Measurements from ENCODE around the gene GSDME. TPM values are rescaled to one million over a fixed set of nuclear protein-coding genes. Genes with fewer than 3 reads are reported as not detected.

GSDME gene
- total RNA-seq, 1 donor from 2014 or later = 27.7 TPM

GRCh38 chr7:24764972-24765744, 7.9 kb upstream of the GSDME start:
- Histone ChIP-seq H3K4me3 (ENCODE audit: insufficient read depth, low read depth, low read length) (no peak overlapping the region), H3K27ac (ENCODE audit: low read depth, low read length) (no peak overlapping the region), H3K9ac (ENCODE audit: low read length) (no peak overlapping the region), H3K4me2 (ENCODE audit: low read length) (no peak overlapping the region), H2AFZ (ENCODE audit: low read depth, low read length) (no peak overlapping the region), H3K4me1 (ENCODE audit: insufficient read depth, low read length) (no peaks in the 10 kb centered on the region), H3K36me3 (ENCODE audit: insufficient read depth, low read length) (no peaks in the 10 kb centered on the region), H3K9me3 (ENCODE audit: insufficient read depth, low read depth, low read length) (no peaks in the 10 kb centered on the region), H3K79me2 (ENCODE audit: insufficient read depth, low read length) (no peaks in the 10 kb centered on the region), H4K20me1 (ENCODE audit: insufficient read depth, low read length) (no peaks in the 10 kb centered on the region), H3K27me3 (ENCODE audit: insufficient read depth, low read length) (no peaks in the 10 kb centered on the region)
- TF ChIP-seq EZH2 (IDR thresholded peaks at IDR 0.05; ENCODE audit: insufficient read depth, low read length) (no peak), CTCF (IDR thresholded peaks at IDR 0.05; ENCODE audit: insufficient read depth, low read depth, low read length) (no peak)
- DNase-seq (ENCODE audit: low read depth) (no peak), FAIRE-seq (no peak)
- H3K4me3 Mint-ChIP-seq (ENCODE audit: unreplicated experiment) = no peak overlapping the region
- no peaks in the 10 kb centered on the region for H3K9me3 Mint-ChIP-seq (ENCODE audit: unreplicated experiment)
- no peak overlapping the region for H3K27ac Mint-ChIP-seq (ENCODE audit: unreplicated experiment)
- H3K27me3 Mint-ChIP-seq (ENCODE audit: low read depth, unreplicated experiment) = peaks cover 2% of the 10 kb centered on the region
- H3K4me1 Mint-ChIP-seq (ENCODE audit: low read depth, unreplicated experiment) = peaks cover 2% of the 10 kb centered on the region
- no peaks in the 10 kb centered on the region for H3K36me3 Mint-ChIP-seq (ENCODE audit: low read depth, unreplicated experiment)

DNA sequence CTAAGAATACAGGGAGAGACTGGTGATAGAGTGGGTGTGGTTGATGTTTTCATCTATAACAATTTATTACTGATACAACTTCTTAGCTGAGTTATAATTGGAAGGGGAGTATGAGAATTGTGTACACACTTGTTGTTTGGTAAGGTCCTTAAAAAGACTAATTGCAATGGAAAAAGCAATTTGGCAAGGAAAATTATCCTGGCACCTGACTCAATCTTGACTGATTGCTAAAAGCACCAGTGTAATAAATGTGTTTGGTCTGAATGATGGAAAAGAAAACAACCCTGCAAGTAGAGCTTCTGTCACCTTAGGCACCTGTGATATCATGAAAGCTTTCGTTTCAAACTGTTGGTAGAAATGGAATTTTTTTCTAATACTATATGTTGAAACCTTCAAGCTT, 6.7 kb upstream of the GSDME start:
- no peaks in the 10 kb centered on the region for H3K4me1 ChIP-seq (ENCODE audit: insufficient read depth, low read length)
- Mint-ChIP-seq H3K27me3 (ENCODE audit: low read depth, unreplicated experiment) (peaks cover 1% of the 10 kb centered on the region), H3K4me3 (ENCODE audit: unreplicated experiment) (no peak overlapping the region), H3K36me3 (ENCODE audit: low read depth, unreplicated experiment) (no peaks in the 10 kb centered on the region), H3K4me1 (ENCODE audit: low read depth, unreplicated experiment) (peaks cover 2% of the 10 kb centered on the region), H3K27ac (ENCODE audit: unreplicated experiment) (no peak overlapping the region), H3K9me3 (ENCODE audit: unreplicated experiment) (no peaks in the 10 kb centered on the region)
- H3K79me2 ChIP-seq (ENCODE audit: insufficient read depth, low read length) = no peaks in the 10 kb centered on the region
- H3K36me3 ChIP-seq (ENCODE audit: insufficient read depth, low read length) = no peaks in the 10 kb centered on the region
- no peaks in the 10 kb centered on the region for H3K9me3 ChIP-seq (ENCODE audit: insufficient read depth, low read depth, low read length)
- H3K27me3 ChIP-seq (ENCODE audit: insufficient read depth, low read length) = no peaks in the 10 kb centered on the region
- H3K4me2 ChIP-seq (ENCODE audit: low read length) = no peak overlapping the region
- H4K20me1 ChIP-seq (ENCODE audit: insufficient read depth, low read length) = no peaks in the 10 kb centered on the region
- no peak for DNase-seq (ENCODE audit: low read depth)
- H3K9ac ChIP-seq (ENCODE audit: low read length) = no peak overlapping the region
- H3K27ac ChIP-seq (ENCODE audit: low read depth, low read length) = no peak overlapping the region
- no peak overlapping the region for H3K4me3 ChIP-seq (ENCODE audit: insufficient read depth, low read depth, low read length)
- H2AFZ ChIP-seq (ENCODE audit: low read depth, low read length) = no peak overlapping the region
- TF ChIP-seq CTCF (IDR thresholded peaks at IDR 0.05; ENCODE audit: insufficient read depth, low read depth, low read length) = no peak
- no peak for TF ChIP-seq EZH2 (IDR thresholded peaks at IDR 0.05; ENCODE audit: insufficient read depth, low read length)
- no peak for FAIRE-seq

GRCh38 chr7:24763303-24763901, 6.1 kb upstream of the GSDME start:
- Histone ChIP-seq H3K9ac (ENCODE audit: low read length) (no peak overlapping the region), H3K4me1 (ENCODE audit: insufficient read depth, low read length) (no peaks in the 10 kb centered on the region), H3K4me2 (ENCODE audit: low read length) (no peak overlapping the region), H3K79me2 (ENCODE audit: insufficient read depth, low read length) (no peaks in the 10 kb centered on the region), H2AFZ (ENCODE audit: low read depth, low read length) (no peak overlapping the region), H3K27ac (ENCODE audit: low read depth, low read length) (no peak overlapping the region), H3K36me3 (ENCODE audit: insufficient read depth, low read length) (no peaks in the 10 kb centered on the region), H3K4me3 (ENCODE audit: insufficient read depth, low read depth, low read length) (no peak overlapping the region), H4K20me1 (ENCODE audit: insufficient read depth, low read length) (no peaks in the 10 kb centered on the region), H3K9me3 (ENCODE audit: insufficient read depth, low read depth, low read length) (no peaks in the 10 kb centered on the region), H3K27me3 (ENCODE audit: insufficient read depth, low read length) (no peaks in the 10 kb centered on the region)
- Mint-ChIP-seq H3K4me1 (ENCODE audit: low read depth, unreplicated experiment) (no peaks in the 10 kb centered on the region), H3K27me3 (ENCODE audit: low read depth, unreplicated experiment) (peaks cover 1% of the 10 kb centered on the region), H3K4me3 (ENCODE audit: unreplicated experiment) (no peak overlapping the region), H3K36me3 (ENCODE audit: low read depth, unreplicated experiment) (no peaks in the 10 kb centered on the region), H3K9me3 (ENCODE audit: unreplicated experiment) (no peaks in the 10 kb centered on the region), H3K27ac (ENCODE audit: unreplicated experiment) (no peak overlapping the region)
- DNase-seq (ENCODE audit: low read depth) (no peak), FAIRE-seq (no peak)
- no peak for TF ChIP-seq CTCF (IDR thresholded peaks at IDR 0.05; ENCODE audit: insufficient read depth, low read depth, low read length)
- TF ChIP-seq EZH2 (IDR thresholded peaks at IDR 0.05; ENCODE audit: insufficient read depth, low read length) = no peak

All from astrocyte (in vitro differentiated cells and primary cell).